GM19372 (cell line): Measurements from ENCODE around the gene KCTD12.
A peak's percentile ranks its signal among the peaks of the same experiment; 100 is the strongest.
"Not testable (repeated sequence)": the region's sequence is repeated elsewhere in the genome, so short reads cannot be mapped to it uniquely, and the experiment has no call there.

Source experiments
- ATAC-seq: cut with Tn5 transposase; IDR thresholded peaks from one replicate; pipeline ENCODE4 v1.9.1; 2021; ENCODE audit warnings: mild to moderate bottlenecking, low read depth, moderate library complexity; ENCODE audit not compliant: unreplicated experiment

The KCTD12 gene

DNA sequence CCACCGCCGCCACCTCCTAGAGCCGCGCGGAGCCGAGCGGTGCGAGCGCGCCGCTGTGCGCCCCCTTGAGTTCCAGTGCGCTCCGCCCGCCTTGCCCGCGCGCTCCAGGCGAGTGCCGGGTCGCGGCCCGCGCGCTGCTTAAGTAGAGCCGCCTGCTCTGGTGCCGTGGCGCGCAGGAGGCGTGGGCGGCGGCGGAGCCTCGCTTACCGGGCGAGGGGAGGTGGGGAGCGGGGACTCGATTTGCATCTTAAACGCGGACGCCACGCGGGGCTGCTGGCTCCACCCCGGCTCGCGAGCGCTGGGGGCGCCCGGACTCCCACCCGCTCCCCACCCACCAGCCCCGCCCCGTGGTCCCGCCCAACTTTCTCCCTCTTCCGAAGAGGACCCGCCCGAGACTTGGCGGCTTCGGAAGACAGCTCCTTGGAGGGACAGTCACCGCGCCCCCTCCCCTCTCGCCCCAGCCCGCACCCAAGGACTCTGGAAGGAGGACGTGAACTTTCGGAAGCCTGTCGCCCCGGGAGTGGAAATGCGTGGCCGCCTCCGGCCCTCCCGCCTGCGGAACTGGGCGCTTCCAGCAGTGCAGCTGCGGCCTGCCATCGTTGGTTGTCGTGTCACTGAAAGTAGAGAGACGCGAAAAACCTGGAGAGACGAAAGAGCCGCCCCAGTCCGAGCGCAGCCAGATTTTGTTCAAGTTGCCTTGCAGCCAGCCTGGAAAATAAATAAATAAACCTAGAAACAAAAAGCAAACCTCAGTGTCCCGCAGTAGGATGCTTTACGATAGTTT, at the start of gene KCTD12:
Gene KCTD12, minus strand, starts transcription at position 114 of the 784 bp plus-strand sequence. CDS start 257 bp downstream, outside the sequence.
- peak; percentile 57 for ATAC-seq

- ATAC-seq = no peak
Observed at GRCh38 chr13:76934671-76935070, 48.5 kb upstream of the KCTD12 start.

DNA sequence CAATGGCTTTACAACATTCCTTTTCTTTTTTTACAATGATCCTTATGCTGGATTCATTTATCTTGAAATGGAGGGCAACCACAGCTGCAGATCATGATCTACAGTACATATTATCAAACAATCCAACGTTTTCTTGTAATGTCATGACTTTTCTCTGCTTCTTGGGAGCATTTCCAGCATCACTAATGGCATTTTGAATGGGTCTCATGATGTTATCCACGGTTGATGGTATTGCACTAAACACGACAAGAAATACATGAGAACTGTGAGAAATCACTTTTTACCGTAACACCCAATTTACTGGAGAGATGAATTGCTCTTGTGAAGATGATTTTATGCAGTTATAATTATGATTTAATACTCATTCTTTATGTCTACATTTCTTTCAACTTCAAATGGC, 45.9 kb upstream of the KCTD12 start:
- no peak for ATAC-seq

GRCh38 chr13:76929851-76930374, 43.7 kb upstream of the KCTD12 start:
- no peak for ATAC-seq

GRCh38 chr13:76929320-76929719, 43.1 kb upstream of the KCTD12 start:
- no peak for ATAC-seq

DNA sequence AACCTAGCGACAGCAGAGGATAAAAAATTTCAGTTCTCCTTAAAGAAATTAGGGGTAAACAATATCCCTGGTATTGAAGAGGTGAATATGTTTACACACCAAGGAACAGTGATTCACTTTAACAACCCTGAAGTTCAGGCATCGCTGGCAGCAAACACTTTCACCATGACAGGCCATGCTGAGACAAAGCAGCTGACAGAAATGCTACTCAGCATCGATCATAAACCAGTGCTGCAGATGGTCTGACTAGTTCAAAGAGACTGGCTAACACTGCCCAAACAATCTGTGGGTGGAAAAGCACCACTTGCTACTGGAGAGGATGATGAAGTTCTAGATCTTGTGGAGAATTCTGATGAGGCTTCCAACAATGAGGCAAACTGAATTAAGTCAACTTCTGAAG, 42.3 kb upstream of the KCTD12 start:
- ATAC-seq = no peak

DNA sequence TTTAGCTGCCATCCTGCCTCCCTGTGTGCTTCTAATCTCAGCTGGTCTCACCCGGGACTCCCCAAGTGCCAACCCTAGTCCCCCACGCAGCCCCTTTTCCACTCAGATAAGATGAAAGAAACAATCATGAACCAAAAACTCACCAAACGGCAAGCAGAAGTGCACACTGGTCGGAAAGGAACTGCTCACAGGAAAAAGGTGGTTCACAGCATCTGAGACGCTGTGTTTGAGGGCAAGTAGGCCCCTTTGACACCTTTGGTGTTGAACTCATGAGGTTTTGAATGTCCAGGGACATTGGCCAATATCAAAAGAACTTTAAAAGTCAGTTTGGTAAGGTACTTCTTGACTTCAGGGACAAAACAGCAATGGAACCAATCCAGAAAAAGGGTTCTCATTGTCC, 41.8 kb upstream of the KCTD12 start:
- no peak for ATAC-seq

DNA sequence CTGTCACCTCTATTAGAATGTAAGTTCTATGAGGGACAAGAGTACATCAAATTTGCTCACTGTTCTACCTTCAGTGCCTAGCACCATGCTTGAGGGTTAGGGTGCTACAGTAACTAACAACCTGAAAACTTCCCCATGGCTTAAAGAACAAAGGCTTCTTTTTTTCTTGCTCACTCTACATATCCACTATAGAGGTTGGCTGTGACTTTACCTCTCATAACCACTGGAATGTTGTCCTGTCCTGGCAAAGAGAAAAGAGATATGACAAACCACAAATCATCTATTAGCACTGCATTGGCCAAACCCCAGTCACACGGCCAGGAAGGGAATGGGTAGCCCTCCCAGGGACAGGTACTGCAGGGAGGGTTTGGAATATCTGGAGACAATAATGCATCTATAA, 38.9 kb upstream of the KCTD12 start:
- ATAC-seq = no peak

DNA sequence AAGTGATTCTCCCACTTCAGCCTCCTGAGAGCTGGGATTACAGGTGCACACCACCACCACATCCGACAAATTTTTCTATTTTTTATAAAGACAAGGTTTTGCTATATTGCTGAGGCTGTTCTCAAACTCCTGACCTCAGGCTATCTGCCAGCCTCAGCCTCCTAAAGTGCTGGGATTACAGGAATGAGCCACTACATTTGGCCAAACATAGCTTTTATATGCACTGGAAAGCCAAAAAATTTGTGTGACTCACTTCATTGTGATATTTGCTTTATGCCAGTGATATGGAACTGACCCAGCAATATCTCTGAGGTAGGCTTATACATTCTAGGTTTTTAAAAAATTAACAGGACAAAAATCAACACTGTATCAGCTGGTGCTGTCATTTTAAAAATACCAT, 35.3 kb upstream of the KCTD12 start:
- no peak for ATAC-seq

DNA sequence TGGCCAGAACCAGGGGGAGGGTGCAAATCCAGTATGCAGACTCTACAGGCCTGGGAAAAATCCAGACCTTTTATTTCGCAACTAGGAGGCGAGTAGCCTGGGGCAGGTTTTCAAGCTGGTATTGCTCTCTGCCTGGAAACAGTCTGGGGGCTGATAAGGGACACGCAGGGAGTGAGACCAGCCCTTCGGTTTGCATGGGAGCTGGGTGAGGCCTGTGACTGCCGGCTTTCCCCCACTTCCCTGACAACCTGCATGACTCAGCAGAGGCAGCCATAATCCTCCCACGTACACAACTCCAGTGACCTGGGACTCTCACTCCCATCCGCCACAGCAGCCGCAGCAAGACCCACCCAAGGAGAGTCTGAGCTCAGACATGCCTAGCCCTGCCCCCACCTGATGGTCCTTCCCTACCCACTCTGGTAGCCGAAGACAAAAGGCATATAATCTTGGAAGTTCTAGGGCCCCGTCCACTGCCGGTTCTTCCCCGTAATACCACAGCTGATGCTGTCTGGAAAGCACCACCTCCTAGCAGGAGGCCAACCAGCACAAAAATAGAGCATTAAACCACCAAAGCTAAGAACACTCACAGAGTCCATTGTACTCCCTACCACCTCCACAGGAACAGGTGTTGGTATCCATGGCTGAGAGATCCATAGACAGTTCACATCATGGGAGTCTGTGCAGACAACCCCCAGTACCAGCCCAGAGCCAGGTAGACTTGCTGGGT, 31.7 kb upstream of the KCTD12 start:
- ATAC-seq = not testable (repeated sequence)

DNA sequence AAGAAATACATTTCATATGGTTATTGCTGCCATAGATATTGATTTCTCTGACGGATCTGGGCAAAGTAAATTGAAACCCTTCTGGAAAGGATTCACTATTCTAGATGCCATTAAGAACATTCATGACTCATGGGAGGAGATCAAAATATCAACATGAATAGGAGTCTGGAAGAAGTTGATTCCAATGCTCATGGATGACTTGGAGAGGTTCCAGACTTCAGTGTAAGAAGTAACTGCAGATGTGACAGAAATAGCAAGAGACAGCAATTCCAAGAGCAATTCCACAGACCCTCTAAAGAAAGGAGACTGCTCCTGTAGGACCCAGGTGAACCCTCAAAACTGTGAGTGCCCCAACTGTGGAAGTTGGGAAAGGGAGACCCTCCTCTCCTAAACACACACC, 30.9 kb upstream of the KCTD12 start:
- no peak for ATAC-seq

- no peak for ATAC-seq
Observed at GRCh38 chr13:76913898-76914297, 27.7 kb upstream of the KCTD12 start.

GRCh38 chr13:76912476-76912875, 26.3 kb upstream of the KCTD12 start:
- no peak for ATAC-seq

- no peak for ATAC-seq
Observed at GRCh38 chr13:76904507-76904906, 18.3 kb upstream of the KCTD12 start.

DNA sequence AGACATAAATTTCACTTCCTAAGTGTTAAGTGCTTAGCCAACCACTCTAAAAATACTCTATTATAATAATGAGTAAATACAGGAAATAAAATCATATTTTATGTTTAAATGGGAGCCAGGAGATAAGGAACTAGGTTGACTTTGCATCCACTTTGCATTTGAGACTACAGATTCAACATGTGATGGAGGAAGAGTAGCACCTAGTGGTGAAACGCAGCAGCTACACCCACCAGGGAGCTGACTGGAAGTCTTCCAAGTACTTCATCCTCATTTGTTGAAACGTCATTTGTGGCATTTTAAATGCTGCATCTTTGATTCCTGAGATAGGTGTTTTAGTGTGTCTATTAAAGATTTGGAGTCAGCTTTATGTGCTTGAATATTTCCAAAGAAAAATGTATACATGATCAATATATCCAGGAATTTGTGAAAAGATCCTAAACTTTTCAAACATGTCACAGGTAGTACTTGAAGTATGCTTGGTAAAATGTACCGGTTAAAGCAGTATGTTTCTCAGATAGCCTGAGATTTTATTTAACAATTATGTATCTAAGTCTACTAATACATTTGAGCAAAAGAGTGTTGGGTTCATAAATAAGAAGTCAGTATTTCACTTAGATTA, 17.4 kb upstream of the KCTD12 start:
- peak; percentile 93 for ATAC-seq

DNA sequence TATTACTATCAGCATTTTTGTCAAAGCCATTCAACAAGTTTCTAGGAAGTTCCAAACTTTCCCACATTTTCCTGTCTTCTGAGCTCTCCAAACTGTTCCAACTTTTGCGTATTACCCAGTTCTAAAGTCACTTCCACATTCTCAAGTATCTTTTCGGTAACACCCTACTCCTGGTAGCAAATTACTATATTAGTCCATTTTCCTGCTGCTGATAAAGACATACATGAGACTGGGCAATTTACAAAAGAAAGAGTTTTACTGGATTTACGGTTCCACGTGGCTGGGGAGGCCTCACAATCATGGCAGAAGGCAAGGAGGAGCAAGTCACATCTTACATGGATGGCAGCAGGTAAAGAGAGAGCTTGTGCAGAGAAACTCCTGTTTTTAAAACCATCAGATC, 12.9 kb upstream of the KCTD12 start:
- not testable (repeated sequence) for ATAC-seq

DNA sequence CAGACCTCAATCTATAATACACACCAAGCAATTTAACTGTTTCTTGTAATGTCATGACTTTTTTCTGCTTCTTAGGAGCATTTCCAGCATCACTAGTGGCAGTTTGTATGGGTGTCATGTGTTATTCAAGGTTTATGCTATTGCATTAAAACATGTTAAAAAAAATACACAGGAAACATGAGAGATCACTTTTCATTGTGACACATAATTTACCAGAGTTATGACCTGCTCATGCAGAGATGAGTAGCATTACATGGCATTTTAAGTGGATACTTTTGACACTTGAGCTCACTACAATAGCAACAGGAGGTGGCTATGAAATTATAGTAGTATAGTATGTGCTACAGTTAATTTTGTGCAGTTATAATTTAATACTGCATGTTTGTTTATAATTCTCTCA, 11.0 kb upstream of the KCTD12 start:
- ATAC-seq = not testable (repeated sequence)

DNA sequence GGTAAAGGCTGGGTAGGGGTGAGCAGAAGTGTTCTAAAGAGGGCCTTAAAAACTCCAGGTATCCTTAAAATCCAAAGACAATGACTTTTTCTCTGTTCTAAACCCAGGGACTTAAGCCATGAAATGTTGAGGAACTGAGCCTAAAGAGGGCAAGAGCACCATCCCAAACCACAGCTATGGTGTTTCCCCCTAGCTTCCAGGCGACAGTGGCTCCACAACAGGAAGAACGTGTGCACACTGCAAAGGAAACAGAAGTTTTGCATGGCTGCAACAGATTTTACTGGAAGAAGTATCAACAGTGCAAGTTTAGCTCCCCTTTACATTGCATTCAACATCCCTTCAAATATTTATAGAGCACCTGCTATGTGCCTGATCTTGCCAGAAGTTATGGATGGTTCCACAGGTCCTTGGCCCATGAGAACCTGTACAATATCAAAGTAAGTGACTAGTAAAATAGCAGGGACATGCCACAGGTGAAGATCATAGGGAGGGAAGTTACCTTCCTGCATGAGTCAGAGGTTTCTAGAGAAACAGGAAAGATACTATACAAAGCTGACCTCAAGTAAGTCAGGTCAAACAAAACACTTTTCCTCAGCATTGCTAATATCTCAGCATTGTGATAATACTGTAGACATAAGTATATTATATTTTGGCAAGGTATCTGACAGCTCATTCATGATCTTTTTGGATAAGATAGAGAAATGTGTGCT, 8.4 kb upstream of the KCTD12 start:
- ATAC-seq = no peak

GRCh38 chr13:76892488-76892887, 6.3 kb upstream of the KCTD12 start:
- ATAC-seq = peak; percentile 53

GRCh38 chr13:76890021-76890420, 3.8 kb upstream of the KCTD12 start:
- ATAC-seq = no peak

- ATAC-seq = no peak
Observed at GRCh38 chr13:76889254-76889653, 3.0 kb upstream of the KCTD12 start.
